ENCODE results near the gene GP5.

Gene GP5

DNA sequence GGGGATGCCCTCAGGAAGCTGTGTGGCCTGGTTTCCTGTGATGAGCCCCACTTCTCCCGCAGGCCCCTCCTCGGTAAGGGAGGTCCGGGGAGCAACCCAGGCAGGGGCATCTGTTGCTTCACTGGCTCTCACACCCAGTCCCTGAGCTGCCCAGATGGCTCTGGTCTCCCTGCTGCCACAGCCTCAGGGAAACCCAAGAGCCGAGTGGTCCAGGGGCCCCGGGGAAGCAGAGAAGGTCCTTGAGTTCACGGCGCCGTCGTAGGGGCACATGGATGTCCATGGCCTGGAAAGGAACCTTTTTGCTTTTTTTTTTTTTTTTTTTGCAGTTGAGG lies 16.2 kb downstream of the GP5 start:
- no peak overlapping the region for H3K4me3 ChIP-seq (ENCODE audit: low read length)
- no peaks in the 10 kb centered on the region for H3K27me3 ChIP-seq (ENCODE audit: control insufficient read depth, insufficient read depth, low read length)
- H3K27ac ChIP-seq (ENCODE audit: low read depth, low read length) = no peak overlapping the region
- H3K36me3 ChIP-seq (ENCODE audit: control insufficient read depth, insufficient read depth, low read length) = no peaks in the 10 kb centered on the region
- H3K4me1 ChIP-seq (ENCODE audit: control insufficient read depth, insufficient read depth, low read length) = no peaks in the 10 kb centered on the region
- H3K9ac ChIP-seq (ENCODE audit: low read length) = no peak overlapping the region

- no peak overlapping the region for H3K27ac ChIP-seq (ENCODE audit: low read depth, low read length)
- no peak overlapping the region for H3K4me3 ChIP-seq (ENCODE audit: low read length)
- H3K36me3 ChIP-seq (ENCODE audit: control insufficient read depth, insufficient read depth, low read length) = no peaks in the 10 kb centered on the region
- H3K4me1 ChIP-seq (ENCODE audit: control insufficient read depth, insufficient read depth, low read length) = no peaks in the 10 kb centered on the region
- no peak overlapping the region for H3K9ac ChIP-seq (ENCODE audit: low read length)
- no peaks in the 10 kb centered on the region for H3K27me3 ChIP-seq (ENCODE audit: control insufficient read depth, insufficient read depth, low read length)
Measured at GRCh38 chr3:194382196-194382891, 16.7 kb downstream of the GP5 start.

- H3K27ac ChIP-seq (ENCODE audit: low read depth, low read length) = no peak overlapping the region
- H3K4me3 ChIP-seq (ENCODE audit: low read length) = no peak overlapping the region
- H3K36me3 ChIP-seq (ENCODE audit: control insufficient read depth, insufficient read depth, low read length) = no peaks in the 10 kb centered on the region
- H3K27me3 ChIP-seq (ENCODE audit: control insufficient read depth, insufficient read depth, low read length) = no peaks in the 10 kb centered on the region
- no peaks in the 10 kb centered on the region for H3K4me1 ChIP-seq (ENCODE audit: control insufficient read depth, insufficient read depth, low read length)
- no peak overlapping the region for H3K9ac ChIP-seq (ENCODE audit: low read length)
Measured at GRCh38 chr3:194381460-194381875, 17.6 kb downstream of the GP5 start.

GRCh38 chr3:194380326-194380725 lies 18.7 kb downstream of the GP5 start:
- H3K27me3 ChIP-seq (ENCODE audit: control insufficient read depth, insufficient read depth, low read length) = no peaks in the 10 kb centered on the region
- no peaks in the 10 kb centered on the region for H3K36me3 ChIP-seq (ENCODE audit: control insufficient read depth, insufficient read depth, low read length)
- no peaks in the 10 kb centered on the region for H3K4me1 ChIP-seq (ENCODE audit: control insufficient read depth, insufficient read depth, low read length)
- H3K27ac ChIP-seq (ENCODE audit: low read depth, low read length) = no peak overlapping the region
- H3K4me3 ChIP-seq (ENCODE audit: low read length) = no peak overlapping the region
- H3K9ac ChIP-seq (ENCODE audit: low read length) = no peak overlapping the region

GRCh38 chr3:194379651-194380050 lies 19.4 kb downstream of the GP5 start:
- Histone ChIP-seq H3K9ac (ENCODE audit: low read length) (no peak overlapping the region), H3K36me3 (ENCODE audit: control insufficient read depth, insufficient read depth, low read length) (no peaks in the 10 kb centered on the region), H3K27ac (ENCODE audit: low read depth, low read length) (no peak overlapping the region), H3K27me3 (ENCODE audit: control insufficient read depth, insufficient read depth, low read length) (no peaks in the 10 kb centered on the region), H3K4me3 (ENCODE audit: low read length) (no peak overlapping the region), H3K4me1 (ENCODE audit: control insufficient read depth, insufficient read depth, low read length) (no peaks in the 10 kb centered on the region)

DNA sequence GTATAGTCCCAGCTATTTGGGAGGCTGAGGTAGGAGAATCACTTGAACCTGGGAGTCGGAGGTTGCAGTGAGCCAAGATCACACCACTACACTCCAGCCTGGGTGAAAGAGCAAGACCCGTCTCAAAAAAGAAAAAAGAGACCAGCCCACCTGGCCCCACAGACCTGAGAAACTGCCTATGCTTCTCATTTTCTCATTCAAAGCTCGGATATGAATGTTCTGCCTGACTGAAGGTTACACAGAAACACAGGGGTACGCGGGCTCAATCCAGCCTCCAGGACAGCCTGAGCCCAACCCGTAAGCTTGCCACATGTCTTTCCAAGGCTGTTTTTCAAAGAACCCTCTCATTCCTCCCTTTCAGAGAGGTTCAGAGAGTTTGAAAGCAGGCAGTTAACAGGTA lies 19.8 kb downstream of the GP5 start:
- H3K36me3 ChIP-seq (ENCODE audit: control insufficient read depth, insufficient read depth, low read length) = no peaks in the 10 kb centered on the region
- no peak overlapping the region for H3K27ac ChIP-seq (ENCODE audit: low read depth, low read length)
- H3K27me3 ChIP-seq (ENCODE audit: control insufficient read depth, insufficient read depth, low read length) = no peaks in the 10 kb centered on the region
- no peaks in the 10 kb centered on the region for H3K4me1 ChIP-seq (ENCODE audit: control insufficient read depth, insufficient read depth, low read length)
- no peak overlapping the region for H3K4me3 ChIP-seq (ENCODE audit: low read length)
- no peak overlapping the region for H3K9ac ChIP-seq (ENCODE audit: low read length)

- no peak overlapping the region for H3K9ac ChIP-seq (ENCODE audit: low read length)
- H3K36me3 ChIP-seq (ENCODE audit: control insufficient read depth, insufficient read depth, low read length) = no peaks in the 10 kb centered on the region
- no peak overlapping the region for H3K27ac ChIP-seq (ENCODE audit: low read depth, low read length)
- no peak overlapping the region for H3K4me3 ChIP-seq (ENCODE audit: low read length)
- no peaks in the 10 kb centered on the region for H3K27me3 ChIP-seq (ENCODE audit: control insufficient read depth, insufficient read depth, low read length)
- H3K4me1 ChIP-seq (ENCODE audit: control insufficient read depth, insufficient read depth, low read length) = no peaks in the 10 kb centered on the region
Measured at GRCh38 chr3:194377708-194378107, 21.4 kb downstream of the GP5 start.

DNA sequence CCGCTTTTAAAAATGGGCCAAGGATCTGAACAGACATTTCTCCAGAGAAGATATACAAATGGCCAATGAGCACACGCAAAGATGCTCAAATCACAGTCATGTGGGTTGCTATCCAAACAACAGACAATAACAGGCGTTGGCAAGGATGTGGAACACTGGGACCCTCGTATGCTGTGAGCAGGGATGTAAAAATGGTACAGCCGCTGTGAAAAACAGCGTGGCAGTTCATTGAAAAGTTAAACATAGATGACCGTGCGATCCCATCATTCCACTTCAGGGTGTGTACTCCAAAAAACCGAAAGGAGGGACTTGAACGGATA lies 22.9 kb downstream of the GP5 start:
- H3K4me1 ChIP-seq (ENCODE audit: control insufficient read depth, insufficient read depth, low read length) = no peaks in the 10 kb centered on the region
- H3K27me3 ChIP-seq (ENCODE audit: control insufficient read depth, insufficient read depth, low read length) = no peaks in the 10 kb centered on the region
- H3K36me3 ChIP-seq (ENCODE audit: control insufficient read depth, insufficient read depth, low read length) = no peaks in the 10 kb centered on the region
- no peak overlapping the region for H3K27ac ChIP-seq (ENCODE audit: low read depth, low read length)
- H3K9ac ChIP-seq (ENCODE audit: low read length) = no peak overlapping the region
- no peak overlapping the region for H3K4me3 ChIP-seq (ENCODE audit: low read length)

- H3K27me3 ChIP-seq (ENCODE audit: control insufficient read depth, insufficient read depth, low read length) = no peaks in the 10 kb centered on the region
- H3K4me1 ChIP-seq (ENCODE audit: control insufficient read depth, insufficient read depth, low read length) = no peaks in the 10 kb centered on the region
- H3K27ac ChIP-seq (ENCODE audit: low read depth, low read length) = no peak overlapping the region
- no peaks in the 10 kb centered on the region for H3K36me3 ChIP-seq (ENCODE audit: control insufficient read depth, insufficient read depth, low read length)
- H3K4me3 ChIP-seq (ENCODE audit: low read length) = no peak overlapping the region
- no peak overlapping the region for H3K9ac ChIP-seq (ENCODE audit: low read length)
Measured at GRCh38 chr3:194375473-194376240, 23.4 kb downstream of the GP5 start.

DNA sequence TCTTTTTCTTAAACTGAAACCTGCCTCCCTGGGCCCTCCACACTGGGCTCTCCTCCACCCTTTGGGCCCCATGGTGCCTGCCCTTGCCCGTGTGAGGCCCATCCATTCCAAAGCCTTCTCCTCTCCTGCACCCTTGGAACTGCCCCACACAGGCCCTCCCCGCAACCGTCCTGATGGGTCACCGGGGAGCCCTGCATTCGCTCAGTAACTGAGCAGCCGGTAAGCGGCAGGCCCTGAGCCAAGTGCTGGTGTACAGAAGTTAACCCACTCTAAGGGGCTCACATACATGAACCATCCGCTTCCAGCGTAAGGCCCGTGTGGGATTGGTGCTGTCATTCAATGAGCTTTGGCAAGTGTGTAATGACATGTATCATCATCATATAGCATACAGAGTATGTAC lies 24.1 kb downstream of the GP5 start:
- Histone ChIP-seq H3K27ac (ENCODE audit: low read depth, low read length) (no peak overlapping the region), H3K36me3 (ENCODE audit: control insufficient read depth, insufficient read depth, low read length) (no peaks in the 10 kb centered on the region), H3K4me1 (ENCODE audit: control insufficient read depth, insufficient read depth, low read length) (no peaks in the 10 kb centered on the region), H3K4me3 (ENCODE audit: low read length) (no peak overlapping the region), H3K27me3 (ENCODE audit: control insufficient read depth, insufficient read depth, low read length) (no peaks in the 10 kb centered on the region), H3K9ac (ENCODE audit: low read length) (no peak overlapping the region)

DNA sequence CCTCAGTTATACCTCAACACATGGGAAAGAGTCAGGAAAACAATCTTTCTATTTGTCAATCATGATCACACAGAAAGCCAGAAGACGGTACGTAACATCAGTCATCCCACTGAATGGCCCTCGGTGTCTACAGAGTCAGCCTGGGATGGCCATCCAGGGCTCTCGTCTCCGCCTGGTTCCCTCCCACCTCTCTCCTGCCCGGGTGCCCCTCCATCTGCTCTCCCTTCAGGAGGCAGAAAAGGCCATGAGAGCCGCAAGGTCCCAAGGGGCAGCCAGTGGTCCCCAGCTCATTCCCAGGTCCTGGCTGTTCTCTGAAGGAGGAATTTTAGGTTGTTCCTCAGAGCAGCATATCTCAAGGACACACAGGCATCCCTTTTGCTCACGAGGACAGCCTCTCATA lies 25.2 kb downstream of the GP5 start:
- Histone ChIP-seq H3K4me3 (ENCODE audit: low read length) (no peak overlapping the region), H3K27me3 (ENCODE audit: control insufficient read depth, insufficient read depth, low read length) (no peaks in the 10 kb centered on the region), H3K36me3 (ENCODE audit: control insufficient read depth, insufficient read depth, low read length) (no peaks in the 10 kb centered on the region), H3K9ac (ENCODE audit: low read length) (no peak overlapping the region), H3K27ac (ENCODE audit: low read depth, low read length) (no peak overlapping the region), H3K4me1 (ENCODE audit: control insufficient read depth, insufficient read depth, low read length) (no peaks in the 10 kb centered on the region)

GRCh38 chr3:194373028-194373427 lies 26.0 kb downstream of the GP5 start:
- Histone ChIP-seq H3K27me3 (ENCODE audit: control insufficient read depth, insufficient read depth, low read length) (no peaks in the 10 kb centered on the region), H3K36me3 (ENCODE audit: control insufficient read depth, insufficient read depth, low read length) (no peaks in the 10 kb centered on the region), H3K9ac (ENCODE audit: low read length) (no peak overlapping the region), H3K4me1 (ENCODE audit: control insufficient read depth, insufficient read depth, low read length) (no peaks in the 10 kb centered on the region), H3K27ac (ENCODE audit: low read depth, low read length) (no peak overlapping the region), H3K4me3 (ENCODE audit: low read length) (no peak overlapping the region)

GRCh38 chr3:194370753-194371152 lies 28.3 kb downstream of the GP5 start:
- Histone ChIP-seq H3K9ac (ENCODE audit: low read length) (no peak overlapping the region), H3K4me3 (ENCODE audit: low read length) (no peak overlapping the region), H3K4me1 (ENCODE audit: control insufficient read depth, insufficient read depth, low read length) (no peaks in the 10 kb centered on the region), H3K36me3 (ENCODE audit: control insufficient read depth, insufficient read depth, low read length) (no peaks in the 10 kb centered on the region), H3K27me3 (ENCODE audit: control insufficient read depth, insufficient read depth, low read length) (no peaks in the 10 kb centered on the region), H3K27ac (ENCODE audit: low read depth, low read length) (no peak overlapping the region)

All from rectal smooth muscle tissue (tissue), 1 donor.